ENCODE data around the gene CBY3. TPM values are rescaled to one million over a fixed set of nuclear protein-coding genes. Genes with fewer than 3 reads are reported as not detected.

CBY3 gene
- total and polyA plus RNA-seq, 2 of the 13 experiments (the other 11 are each of a cell fraction or from before 2014, with no cell fraction given), result not detected

GRCh38 chr5:179699616-179700237 is 18.9 kb upstream of the CBY3 start:
- POLR2A ChIA-PET, result interaction anchor here (3.1 to 6.8 kb wide), 4 partner anchors 19 to 76 kb away, joined by 11 to 42 read pairs (median 32); partner anchors contain the start of genes CBY3, HNRNPH1 and MAML1
- FAIRE-seq (peak; percentile 72), ATAC-seq (peak; percentile 17), DNase-seq (ENCODE audit: low spot score) (peak; percentile 57)
- Histone ChIP-seq H3K9ac (ENCODE audit: insufficient read depth, low read depth, low read length) (peak overlapping the region; percentile 99), H3K79me2 (ENCODE audit: insufficient read depth, low read length) (peaks cover 64% of the 10 kb centered on the region), H3K27me3 (ENCODE audit: control insufficient read depth in 1 of 2, insufficient read depth in 2 of 2, low read length in 2 of 2) (no peaks in the 10 kb centered on the region; a peak in 1 of 5 replicates), H4K20me1 (ENCODE audit: insufficient read depth, low read length) (peaks cover 39% of the 10 kb centered on the region), H3K36me3 (replicated peaks in 1 of 2; ENCODE audit: control insufficient read depth in 1 of 2, insufficient read depth in 2 of 2, low read length in 2 of 2) (peaks cover 0 to 14% of the 10 kb centered on the region in 2 experiments; a peak in 2 of 5 replicates), H3K4me1 (ENCODE audit: insufficient read depth, low read length) (peaks cover 64% of the 10 kb centered on the region), H3K4me2 (ENCODE audit: low read depth, low read length) (peak overlapping the region; percentile 87), H2AFZ (ENCODE audit: low read length) (no peak overlapping the region), H3K9me3 (ENCODE audit: low read length) (no peaks in the 10 kb centered on the region), H3K27ac (ENCODE audit: extremely low read length, insufficient read depth, low read length) (peak overlapping the region; percentile 93), H3K4me3 (replicated peaks in 1 of 3; ENCODE audit: insufficient read depth in 1 of 3, low read depth in 2 of 3, low read length in 3 of 3) (peak overlapping the region; percentile 74 to 91 (median 91))
- intact Hi-C loops (cut with micrococcal nuclease; ENCODE audit: unreplicated experiment), result loop anchor here (5.0 kb wide), 1 partner anchor 77 kb away; the partner anchor contains the start of gene HNRNPH1
- TSS peak; percentile 74 for BruUV-seq (replicated peaks)
- in situ Hi-C loops (cut with HindIII; ENCODE audit: extremely low pct_ligation_motif_present, low pct_unique_long_range_greater_than_20kb), result no loop called here
- 1% methylated on average over 19 of the region's 19 CpGs for WGBS (ENCODE audit: low lambda C conversion rate)
- CTCF ChIA-PET (ENCODE audit: low intra/inter-chr PET ratio, low total read pairs), result interaction anchor here (1.2 kb wide), 1 partner anchor 31 kb away, joined by 3 read pairs; no protein-coding TSS in a partner anchor
- TF ChIP-seq NR3C1 (CRISPR knock-in tag; IDR thresholded peaks at IDR 0.05), result no peak
- TF ChIP-seq ESRRA (CRISPR knock-in tag; IDR thresholded peaks at IDR 0.05; ENCODE audit: low read depth), result peak; percentile 7; the same call in 1 of the 2 replicates
- peak; percentile 57; the same call in 1 of the 2 replicates for TF ChIP-seq SAP130 (CRISPR knock-in tag; IDR thresholded peaks at IDR 0.05; ENCODE audit: low read depth)
- no peak for TF ChIP-seq ZNF580 (CRISPR knock-in tag; IDR thresholded peaks at IDR 0.05; ENCODE audit: borderline replicate concordance, low read depth)
- peak; percentile 51; the same call in 1 of the 2 replicates for TF ChIP-seq MLLT10 (CRISPR knock-in tag; IDR thresholded peaks at IDR 0.05)
- no peak for TF ChIP-seq ZNF34 (CRISPR knock-in tag; IDR thresholded peaks at IDR 0.05; ENCODE audit: borderline replicate concordance)
- TF ChIP-seq UBTF (CRISPR knock-in tag; IDR thresholded peaks at IDR 0.05), result no peak
- TF ChIP-seq GATAD1 (CRISPR knock-in tag; IDR thresholded peaks at IDR 0.05), result no peak
- TF ChIP-seq MIER2 (CRISPR knock-in tag; IDR thresholded peaks at IDR 0.05), result no peak
- peak; percentile 27 for TF ChIP-seq TEAD3 (CRISPR knock-in tag; optimal IDR thresholded peaks at IDR 0.05; ENCODE audit: borderline replicate concordance)
- no peak for TF ChIP-seq ZFP62 (CRISPR knock-in tag; IDR thresholded peaks at IDR 0.05)
- TF ChIP-seq PBX2 (CRISPR knock-in tag; IDR thresholded peaks at IDR 0.05), result no peak
- peak; percentile 71 for TF ChIP-seq ZMYM3 (CRISPR knock-in tag; IDR thresholded peaks at IDR 0.05)
- no peak for TF ChIP-seq YEATS2 (CRISPR knock-in tag; IDR thresholded peaks at IDR 0.05; ENCODE audit: borderline replicate concordance)
- TF ChIP-seq ZBTB8A (CRISPR knock-in tag; IDR thresholded peaks at IDR 0.05; ENCODE audit: borderline replicate concordance, low read depth), result no peak
- no peak for TF ChIP-seq E2F5 (CRISPR knock-in tag; conservative IDR thresholded peaks at IDR 0.05)
- TF ChIP-seq RBFOX2 (IDR thresholded peaks at IDR 0.05; ENCODE audit: low read depth, low read length), result peak; percentile 51; the same call in 1 of the 2 replicates
- TF ChIP-seq ETS1 (CRISPR knock-in tag; IDR thresholded peaks at IDR 0.05), result no peak
- no peak for TF ChIP-seq NPAS2 (CRISPR knock-in tag; IDR thresholded peaks at IDR 0.05; ENCODE audit: borderline replicate concordance)

Data from HepG2 (cell line).